Ishikawa (cell line): Measurements from ENCODE around the gene FABP1.

ENCODE experiments used
- CEBPB ChIP-seq: IDR thresholded peaks from 2 replicates; pipeline ENCODE4 v1.6.1; 2012
- CREB1 ChIP-seq: IDR thresholded peaks from 2 replicates; pipeline ENCODE4 v1.6.1; 2012; ENCODE audit warnings: low read depth
- EGR1 ChIP-seq: IDR thresholded peaks from 2 replicates; pipeline ENCODE4 v1.6.1; 2012
- EP300 ChIP-seq: IDR thresholded peaks from 2 replicates; pipeline ENCODE4 v1.6.1; 2012; ENCODE audit warnings: borderline replicate concordance
- FOXM1 ChIP-seq: IDR thresholded peaks from 2 replicates; pipeline ENCODE4 v1.6.1; 2012; ENCODE audit warnings: low read depth, borderline replicate concordance
- MAX ChIP-seq: IDR thresholded peaks from 2 replicates; pipeline ENCODE4 v1.6.1; 2012
- NFIC ChIP-seq: IDR thresholded peaks from 2 replicates; pipeline ENCODE4 v1.6.1; 2012
- RAD21 ChIP-seq: IDR thresholded peaks from 2 replicates; pipeline ENCODE4 v1.6.1; 2012; ENCODE audit warnings: low read depth
- TAF1 ChIP-seq: IDR thresholded peaks from 2 replicates; pipeline ENCODE4 v1.6.1; 2012; ENCODE audit warnings: low read depth, mild to moderate bottlenecking
- YY1 ChIP-seq: IDR thresholded peaks from 2 replicates; pipeline ENCODE4 v1.6.1; 2012; ENCODE audit warnings: low read depth
- ZBTB7A ChIP-seq: IDR thresholded peaks from 2 replicates; pipeline ENCODE4 v1.6.1; 2012; ENCODE audit warnings: low read depth
- TF ChIP-seq, protein P1 (sequence below): IDR thresholded peaks from 2 replicates; pipeline ENCODE4 v1.6.1; 2012; ENCODE audit warnings: low read depth, mild to moderate bottlenecking
- TF ChIP-seq, protein P2 (sequence below): IDR thresholded peaks from 2 replicates; pipeline ENCODE4 v1.6.1; 2012

- TF ChIP-seq ZBTB7A (no peak), CEBPB (no peak), MAX (no peak), TAF1 (no peak), EP300 (no peak), CREB1 (no peak), NFIC (no peak), RAD21 (no peak), FOXM1 (no peak), EGR1 (no peak), YY1 (no peak)
- TF ChIP-seq, protein P1, sequence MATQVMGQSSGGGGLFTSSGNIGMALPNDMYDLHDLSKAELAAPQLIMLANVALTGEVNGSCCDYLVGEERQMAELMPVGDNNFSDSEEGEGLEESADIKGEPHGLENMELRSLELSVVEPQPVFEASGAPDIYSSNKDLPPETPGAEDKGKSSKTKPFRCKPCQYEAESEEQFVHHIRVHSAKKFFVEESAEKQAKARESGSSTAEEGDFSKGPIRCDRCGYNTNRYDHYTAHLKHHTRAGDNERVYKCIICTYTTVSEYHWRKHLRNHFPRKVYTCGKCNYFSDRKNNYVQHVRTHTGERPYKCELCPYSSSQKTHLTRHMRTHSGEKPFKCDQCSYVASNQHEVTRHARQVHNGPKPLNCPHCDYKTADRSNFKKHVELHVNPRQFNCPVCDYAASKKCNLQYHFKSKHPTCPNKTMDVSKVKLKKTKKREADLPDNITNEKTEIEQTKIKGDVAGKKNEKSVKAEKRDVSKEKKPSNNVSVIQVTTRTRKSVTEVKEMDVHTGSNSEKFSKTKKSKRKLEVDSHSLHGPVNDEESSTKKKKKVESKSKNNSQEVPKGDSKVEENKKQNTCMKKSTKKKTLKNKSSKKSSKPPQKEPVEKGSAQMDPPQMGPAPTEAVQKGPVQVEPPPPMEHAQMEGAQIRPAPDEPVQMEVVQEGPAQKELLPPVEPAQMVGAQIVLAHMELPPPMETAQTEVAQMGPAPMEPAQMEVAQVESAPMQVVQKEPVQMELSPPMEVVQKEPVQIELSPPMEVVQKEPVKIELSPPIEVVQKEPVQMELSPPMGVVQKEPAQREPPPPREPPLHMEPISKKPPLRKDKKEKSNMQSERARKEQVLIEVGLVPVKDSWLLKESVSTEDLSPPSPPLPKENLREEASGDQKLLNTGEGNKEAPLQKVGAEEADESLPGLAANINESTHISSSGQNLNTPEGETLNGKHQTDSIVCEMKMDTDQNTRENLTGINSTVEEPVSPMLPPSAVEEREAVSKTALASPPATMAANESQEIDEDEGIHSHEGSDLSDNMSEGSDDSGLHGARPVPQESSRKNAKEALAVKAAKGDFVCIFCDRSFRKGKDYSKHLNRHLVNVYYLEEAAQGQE = no peak
- TF ChIP-seq, protein P2, sequence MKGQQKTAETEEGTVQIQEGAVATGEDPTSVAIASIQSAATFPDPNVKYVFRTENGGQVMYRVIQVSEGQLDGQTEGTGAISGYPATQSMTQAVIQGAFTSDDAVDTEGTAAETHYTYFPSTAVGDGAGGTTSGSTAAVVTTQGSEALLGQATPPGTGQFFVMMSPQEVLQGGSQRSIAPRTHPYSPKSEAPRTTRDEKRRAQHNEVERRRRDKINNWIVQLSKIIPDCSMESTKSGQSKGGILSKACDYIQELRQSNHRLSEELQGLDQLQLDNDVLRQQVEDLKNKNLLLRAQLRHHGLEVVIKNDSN = no peak
Observed at GRCh38 chr2:88147145-88147544, 19.3 kb upstream of the FABP1 start.
